ENCODE data around the gene CSNK2A2. TPM values are rescaled to one million over a fixed set of nuclear protein-coding genes. Genes with fewer than 3 reads are reported as not detected.

The CSNK2A2 gene
- total and polyA plus RNA-seq, 2 of the 8 experiments (the other 6 are each of a cell fraction or from before 2014, with no cell fraction given) = 37.9 to 128 TPM

DNA sequence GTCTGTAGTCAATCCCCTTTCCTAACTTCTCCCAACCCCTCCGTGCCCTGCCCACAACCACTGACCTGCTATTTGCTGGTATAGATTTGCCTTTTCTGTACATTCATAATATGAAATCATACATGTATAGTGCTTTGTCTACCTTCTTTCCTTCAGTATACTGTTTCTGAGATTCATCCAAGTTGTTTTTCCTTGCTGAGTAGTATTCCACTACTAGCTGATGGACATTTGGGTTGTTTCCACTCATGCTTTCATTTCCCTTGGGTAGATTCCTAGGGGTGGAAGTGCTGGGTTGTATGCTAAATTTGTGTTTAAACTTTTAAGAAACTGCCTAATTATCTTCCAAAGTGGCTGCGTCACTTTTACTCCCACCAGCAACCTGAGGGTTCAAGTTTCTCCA is 27.7 kb downstream of the CSNK2A2 start (continued):
- TF ChIP-seq, protein P1, sequence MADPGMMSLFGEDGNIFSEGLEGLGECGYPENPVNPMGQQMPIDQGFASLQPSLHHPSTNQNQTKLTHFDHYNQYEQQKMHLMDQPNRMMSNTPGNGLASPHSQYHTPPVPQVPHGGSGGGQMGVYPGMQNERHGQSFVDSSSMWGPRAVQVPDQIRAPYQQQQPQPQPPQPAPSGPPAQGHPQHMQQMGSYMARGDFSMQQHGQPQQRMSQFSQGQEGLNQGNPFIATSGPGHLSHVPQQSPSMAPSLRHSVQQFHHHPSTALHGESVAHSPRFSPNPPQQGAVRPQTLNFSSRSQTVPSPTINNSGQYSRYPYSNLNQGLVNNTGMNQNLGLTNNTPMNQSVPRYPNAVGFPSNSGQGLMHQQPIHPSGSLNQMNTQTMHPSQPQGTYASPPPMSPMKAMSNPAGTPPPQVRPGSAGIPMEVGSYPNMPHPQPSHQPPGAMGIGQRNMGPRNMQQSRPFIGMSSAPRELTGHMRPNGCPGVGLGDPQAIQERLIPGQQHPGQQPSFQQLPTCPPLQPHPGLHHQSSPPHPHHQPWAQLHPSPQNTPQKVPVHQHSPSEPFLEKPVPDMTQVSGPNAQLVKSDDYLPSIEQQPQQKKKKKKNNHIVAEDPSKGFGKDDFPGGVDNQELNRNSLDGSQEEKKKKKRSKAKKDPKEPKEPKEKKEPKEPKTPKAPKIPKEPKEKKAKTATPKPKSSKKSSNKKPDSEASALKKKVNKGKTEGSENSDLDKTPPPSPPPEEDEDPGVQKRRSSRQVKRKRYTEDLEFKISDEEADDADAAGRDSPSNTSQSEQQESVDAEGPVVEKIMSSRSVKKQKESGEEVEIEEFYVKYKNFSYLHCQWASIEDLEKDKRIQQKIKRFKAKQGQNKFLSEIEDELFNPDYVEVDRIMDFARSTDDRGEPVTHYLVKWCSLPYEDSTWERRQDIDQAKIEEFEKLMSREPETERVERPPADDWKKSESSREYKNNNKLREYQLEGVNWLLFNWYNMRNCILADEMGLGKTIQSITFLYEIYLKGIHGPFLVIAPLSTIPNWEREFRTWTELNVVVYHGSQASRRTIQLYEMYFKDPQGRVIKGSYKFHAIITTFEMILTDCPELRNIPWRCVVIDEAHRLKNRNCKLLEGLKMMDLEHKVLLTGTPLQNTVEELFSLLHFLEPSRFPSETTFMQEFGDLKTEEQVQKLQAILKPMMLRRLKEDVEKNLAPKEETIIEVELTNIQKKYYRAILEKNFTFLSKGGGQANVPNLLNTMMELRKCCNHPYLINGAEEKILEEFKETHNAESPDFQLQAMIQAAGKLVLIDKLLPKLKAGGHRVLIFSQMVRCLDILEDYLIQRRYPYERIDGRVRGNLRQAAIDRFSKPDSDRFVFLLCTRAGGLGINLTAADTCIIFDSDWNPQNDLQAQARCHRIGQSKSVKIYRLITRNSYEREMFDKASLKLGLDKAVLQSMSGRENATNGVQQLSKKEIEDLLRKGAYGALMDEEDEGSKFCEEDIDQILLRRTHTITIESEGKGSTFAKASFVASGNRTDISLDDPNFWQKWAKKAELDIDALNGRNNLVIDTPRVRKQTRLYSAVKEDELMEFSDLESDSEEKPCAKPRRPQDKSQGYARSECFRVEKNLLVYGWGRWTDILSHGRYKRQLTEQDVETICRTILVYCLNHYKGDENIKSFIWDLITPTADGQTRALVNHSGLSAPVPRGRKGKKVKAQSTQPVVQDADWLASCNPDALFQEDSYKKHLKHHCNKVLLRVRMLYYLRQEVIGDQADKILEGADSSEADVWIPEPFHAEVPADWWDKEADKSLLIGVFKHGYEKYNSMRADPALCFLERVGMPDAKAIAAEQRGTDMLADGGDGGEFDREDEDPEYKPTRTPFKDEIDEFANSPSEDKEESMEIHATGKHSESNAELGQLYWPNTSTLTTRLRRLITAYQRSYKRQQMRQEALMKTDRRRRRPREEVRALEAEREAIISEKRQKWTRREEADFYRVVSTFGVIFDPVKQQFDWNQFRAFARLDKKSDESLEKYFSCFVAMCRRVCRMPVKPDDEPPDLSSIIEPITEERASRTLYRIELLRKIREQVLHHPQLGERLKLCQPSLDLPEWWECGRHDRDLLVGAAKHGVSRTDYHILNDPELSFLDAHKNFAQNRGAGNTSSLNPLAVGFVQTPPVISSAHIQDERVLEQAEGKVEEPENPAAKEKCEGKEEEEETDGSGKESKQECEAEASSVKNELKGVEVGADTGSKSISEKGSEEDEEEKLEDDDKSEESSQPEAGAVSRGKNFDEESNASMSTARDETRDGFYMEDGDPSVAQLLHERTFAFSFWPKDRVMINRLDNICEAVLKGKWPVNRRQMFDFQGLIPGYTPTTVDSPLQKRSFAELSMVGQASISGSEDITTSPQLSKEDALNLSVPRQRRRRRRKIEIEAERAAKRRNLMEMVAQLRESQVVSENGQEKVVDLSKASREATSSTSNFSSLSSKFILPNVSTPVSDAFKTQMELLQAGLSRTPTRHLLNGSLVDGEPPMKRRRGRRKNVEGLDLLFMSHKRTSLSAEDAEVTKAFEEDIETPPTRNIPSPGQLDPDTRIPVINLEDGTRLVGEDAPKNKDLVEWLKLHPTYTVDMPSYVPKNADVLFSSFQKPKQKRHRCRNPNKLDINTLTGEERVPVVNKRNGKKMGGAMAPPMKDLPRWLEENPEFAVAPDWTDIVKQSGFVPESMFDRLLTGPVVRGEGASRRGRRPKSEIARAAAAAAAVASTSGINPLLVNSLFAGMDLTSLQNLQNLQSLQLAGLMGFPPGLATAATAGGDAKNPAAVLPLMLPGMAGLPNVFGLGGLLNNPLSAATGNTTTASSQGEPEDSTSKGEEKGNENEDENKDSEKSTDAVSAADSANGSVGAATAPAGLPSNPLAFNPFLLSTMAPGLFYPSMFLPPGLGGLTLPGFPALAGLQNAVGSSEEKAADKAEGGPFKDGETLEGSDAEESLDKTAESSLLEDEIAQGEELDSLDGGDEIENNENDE (IDR thresholded peaks at IDR 0.05; ENCODE audit: insufficient replicate concordance, low read length) = no peak

Measured in H1 (cell line).